Lower leg skin (tissue), 4 donors: Measurements from ENCODE around the gene FGGY. TPM values are rescaled to one million over a fixed set of nuclear protein-coding genes. Genes with fewer than 3 reads are reported as not detected.
"Not testable (repeated sequence)": the region's sequence is repeated elsewhere in the genome, so short reads cannot be mapped to it uniquely, and the experiment has no call there.

Experiments used
- DNase-seq, 2 donors: peaks; one replicate each; pipeline ENCODE4 v3.0.0-alpha.2; 2019; ENCODE audit warnings: low spot score in 2 of 2
- H3K4me3 ChIP-seq: fragments of 200-600 bp; sonication (generic); 2 replicates; pipeline ENCODE4 v1.5.1; 2017; ENCODE audit warnings: mild to moderate bottlenecking, low read depth; ENCODE audit not compliant: poor library complexity, severe bottlenecking
- POLR2A ChIP-seq, 2 donors: fragments of 450-650 bp; IDR thresholded peaks; one replicate each; pipeline ENCODE4 v1.6.1; 2016 to 2017; ENCODE audit warnings: antibody characterized with exemption in 2 of 2, mild to moderate bottlenecking in 1 of 2, moderate library complexity in 1 of 2
- WGBS, 2 donors: methylation state at CpG; one replicate each; pipeline ENCODE4 v1.1.5; 2018; 5-methylcytosine and 5-hydroxymethylcytosine counted together
- intact Hi-C: fragments of 100-400 bp; cut with DNase I; formaldehyde crosslinking; loops from one replicate; pipeline ENCODE4 v1.15.0; 2023; ENCODE audit warnings: low total_unique reads
- total RNA-seq, 4 donors: library from RNA; depleted of rRNA; stranded (reverse); fragments of >200 nt; gene quantifications; one replicate each; pipeline ENCODE4 v1.1.0, GENCODE V29; 2016
- TF ChIP-seq, protein P1 (sequence below), 3 donors: fragments of 450-650 bp; IDR thresholded peaks; one replicate each; pipeline ENCODE4 v1.5.1; 2016; ENCODE audit warnings: antibody characterized with exemption in 3 of 3, mild to moderate bottlenecking in 3 of 3, moderate library complexity in 2 of 3

FGGY gene
- total RNA-seq, 4 donors from 2014 or later, result 10.0 to 29.5 (median 17.5) TPM

- TF ChIP-seq, protein P1, sequence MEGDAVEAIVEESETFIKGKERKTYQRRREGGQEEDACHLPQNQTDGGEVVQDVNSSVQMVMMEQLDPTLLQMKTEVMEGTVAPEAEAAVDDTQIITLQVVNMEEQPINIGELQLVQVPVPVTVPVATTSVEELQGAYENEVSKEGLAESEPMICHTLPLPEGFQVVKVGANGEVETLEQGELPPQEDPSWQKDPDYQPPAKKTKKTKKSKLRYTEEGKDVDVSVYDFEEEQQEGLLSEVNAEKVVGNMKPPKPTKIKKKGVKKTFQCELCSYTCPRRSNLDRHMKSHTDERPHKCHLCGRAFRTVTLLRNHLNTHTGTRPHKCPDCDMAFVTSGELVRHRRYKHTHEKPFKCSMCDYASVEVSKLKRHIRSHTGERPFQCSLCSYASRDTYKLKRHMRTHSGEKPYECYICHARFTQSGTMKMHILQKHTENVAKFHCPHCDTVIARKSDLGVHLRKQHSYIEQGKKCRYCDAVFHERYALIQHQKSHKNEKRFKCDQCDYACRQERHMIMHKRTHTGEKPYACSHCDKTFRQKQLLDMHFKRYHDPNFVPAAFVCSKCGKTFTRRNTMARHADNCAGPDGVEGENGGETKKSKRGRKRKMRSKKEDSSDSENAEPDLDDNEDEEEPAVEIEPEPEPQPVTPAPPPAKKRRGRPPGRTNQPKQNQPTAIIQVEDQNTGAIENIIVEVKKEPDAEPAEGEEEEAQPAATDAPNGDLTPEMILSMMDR (IDR thresholded peaks at IDR 0.05), result no peak
- TF ChIP-seq POLR2A (IDR thresholded peaks at IDR 0.05), result no peak
- intact Hi-C loops, result no loop called here
- 64 to 72% methylated on average over 2 of the region's 2 CpGs for WGBS, 2 donors
- DNase-seq, result no peak
- no peak overlapping the region for H3K4me3 ChIP-seq
Measured at GRCh38 chr1:59485949-59486348, 189.1 kb downstream of the FGGY start.

- no peak overlapping the region for H3K4me3 ChIP-seq
- 60 to 76% methylated on average over 2 of the region's 2 CpGs for WGBS, 2 donors
- DNase-seq, result no peak
- TF ChIP-seq, protein P1 (IDR thresholded peaks at IDR 0.05), result no peak
- no peak for TF ChIP-seq POLR2A (IDR thresholded peaks at IDR 0.05)
- intact Hi-C loops, result no loop called here
Measured at GRCh38 chr1:59486615-59487014, 189.7 kb downstream of the FGGY start.

- WGBS, 2 donors, result 30 to 44% methylated on average over 2 of the region's 2 CpGs
- H3K4me3 ChIP-seq, result no peak overlapping the region
- TF ChIP-seq POLR2A (IDR thresholded peaks at IDR 0.05), result no peak
- TF ChIP-seq, protein P1 (IDR thresholded peaks at IDR 0.05), result no peak
- DNase-seq, result no peak
- intact Hi-C loops, result no loop called here
Measured at GRCh38 chr1:59487335-59488031, 190.6 kb downstream of the FGGY start.

- no peak for DNase-seq
- intact Hi-C loops, result no loop called here
- TF ChIP-seq, protein P1 (IDR thresholded peaks at IDR 0.05), result no peak
- no peak for TF ChIP-seq POLR2A (IDR thresholded peaks at IDR 0.05)
- 32 to 49% methylated on average over 1 of the region's 1 CpG for WGBS, 2 donors
- no peak overlapping the region for H3K4me3 ChIP-seq
Measured at GRCh38 chr1:59492500-59492899, 195.6 kb downstream of the FGGY start.

DNA sequence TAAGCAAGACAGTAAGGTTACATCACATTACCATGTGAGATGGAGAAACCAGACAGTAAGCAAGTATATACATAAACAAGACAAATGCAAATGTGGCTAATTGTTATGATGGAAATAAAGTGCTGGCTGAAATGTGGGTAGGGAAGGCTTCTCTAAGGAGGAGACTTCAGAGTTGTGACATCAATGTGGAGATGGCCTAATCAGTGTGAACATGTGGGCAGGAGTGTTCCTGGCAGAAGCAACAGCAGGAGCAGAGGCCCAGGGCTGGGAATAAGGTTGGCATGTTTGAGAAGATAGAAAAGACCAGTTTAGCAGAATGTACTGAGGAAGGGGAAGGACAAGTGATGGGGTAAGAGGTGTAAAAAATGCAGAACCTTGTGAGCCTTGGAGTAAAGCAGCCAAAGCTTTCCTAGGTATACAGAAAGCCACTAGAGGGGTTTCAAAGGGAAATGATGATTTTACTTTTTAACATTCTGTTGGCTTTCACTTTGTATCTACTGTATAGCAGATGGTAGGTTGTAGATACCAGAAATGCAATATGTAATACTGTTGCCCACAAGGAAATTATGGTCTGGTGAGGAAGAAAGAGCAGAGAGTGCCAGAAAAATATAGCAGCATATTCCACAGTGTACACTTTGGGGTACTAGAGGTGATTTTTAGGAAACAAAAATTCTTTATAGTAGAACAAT is 197.4 kb downstream of the FGGY start:
- H3K4me3 ChIP-seq, result no peak overlapping the region
- DNase-seq, result no peak
- TF ChIP-seq, protein P1 (IDR thresholded peaks at IDR 0.05), result no peak
- no peak for TF ChIP-seq POLR2A (IDR thresholded peaks at IDR 0.05)
- intact Hi-C loops, result no loop called here

- WGBS, 2 donors, result 99 to 100% methylated on average over 2 of the region's 2 CpGs
- intact Hi-C loops, H3K4me3 ChIP-seq, DNase-seq: not testable (repeated sequence)
Measured at GRCh38 chr1:59496156-59496555, 199.3 kb downstream of the FGGY start.
